DOHH2 (cell line): ENCODE data around the gene TMEM239.

ENCODE experiments used
- H3F3A ChIP-seq: fragments of 200-600 bp; sonication (generic), shearing (Covaris generic); 2 replicates; pipeline ENCODE4 v1.6.0; 2016; ENCODE audit warnings: antibody characterized with exemption, mild to moderate bottlenecking; ENCODE audit not compliant: control insufficient read depth, insufficient read depth
- H3K27ac ChIP-seq: fragments of 200-600 bp; sonication (generic); 2 replicates; pipeline ENCODE4 v1.5.1; 2014; ENCODE audit warnings: low read depth, mild to moderate bottlenecking, low read length, moderate library complexity
- H3K27me3 ChIP-seq: fragments of 200-600 bp; sonication (generic); 2 replicates; pipeline ENCODE4 v1.6.1; 2014; ENCODE audit warnings: mild to moderate bottlenecking, low read length, mixed read lengths; ENCODE audit not compliant: control insufficient read depth
- H3K36me3 ChIP-seq: fragments of 200-600 bp; sonication (generic); 2 replicates; pipeline ENCODE4 v1.6.1; 2014; ENCODE audit warnings: mild to moderate bottlenecking, low read length, moderate library complexity, mixed read lengths; ENCODE audit not compliant: control insufficient read depth
- H3K4me1 ChIP-seq: fragments of 200-600 bp; sonication (generic); 2 replicates; pipeline ENCODE4 v1.6.1; 2014; ENCODE audit warnings: mild to moderate bottlenecking, low read length, mixed read lengths; ENCODE audit not compliant: control insufficient read depth
- H3K4me2 ChIP-seq: fragments of 200-600 bp; sonication (generic); 2 replicates; pipeline ENCODE4 v1.6.0; 2014; ENCODE audit warnings: mild to moderate bottlenecking, low read length, moderate library complexity
- H3K4me3 ChIP-seq: fragments of 200-600 bp; sonication (generic); 2 replicates; pipeline ENCODE4 v1.5.1; 2014; ENCODE audit warnings: mild to moderate bottlenecking, low read length, mixed read lengths
- H3K79me2 ChIP-seq: fragments of 200-600 bp; sonication (generic); 2 replicates; pipeline ENCODE4 v1.6.1; 2014; ENCODE audit warnings: mild to moderate bottlenecking, low read length, mixed read lengths; ENCODE audit not compliant: control insufficient read depth
- H3K9me2 ChIP-seq: fragments of 200-600 bp; sonication (generic); replicated peaks from 2 replicates; pipeline ENCODE4 v1.6.1; 2014; ENCODE audit warnings: mild to moderate bottlenecking, low read length, mixed read lengths; ENCODE audit not compliant: control insufficient read depth
- H3K9me3 ChIP-seq: fragments of 200-600 bp; sonication (generic); 2 replicates; pipeline ENCODE4 v1.6.1; 2014; ENCODE audit warnings: antibody characterized with exemption, low read length, mixed read lengths; ENCODE audit not compliant: control insufficient read depth, insufficient read depth
- H4K20me1 ChIP-seq: fragments of 200-600 bp; sonication (generic); 2 replicates; pipeline ENCODE4 v1.6.0; 2014; ENCODE audit warnings: low read depth, mild to moderate bottlenecking, antibody characterized with exemption, low read length, moderate library complexity; ENCODE audit not compliant: control insufficient read depth, insufficient read depth
- EZH2phosphoT487 ChIP-seq: fragments of 200-600 bp; sonication (generic); IDR thresholded peaks from 2 replicates; pipeline ENCODE4 v1.6.1; 2017; ENCODE audit warnings: borderline replicate concordance, mild to moderate bottlenecking, antibody characterized with exemption, low read length, moderate library complexity, mixed read lengths
- TF ChIP-seq, protein P1 (sequence below): fragments of 200-600 bp; sonication (generic); IDR thresholded peaks from one replicate; pipeline ENCODE4 v1.5.1; 2014; ENCODE audit warnings: antibody characterized with exemption, mild to moderate bottlenecking, low read depth, low read length; ENCODE audit not compliant: poor library complexity, severe bottlenecking

The TMEM239 gene

GRCh38 chr20:2849529-2849928 is 33.4 kb downstream of the TMEM239 start:
- Histone ChIP-seq H3K4me2 (no peak overlapping the region), H3K36me3 (no peaks in the 10 kb centered on the region), H3K9me2 (no peaks in the 10 kb centered on the region), H3F3A (no peaks in the 10 kb centered on the region), H4K20me1 (no peaks in the 10 kb centered on the region), H3K4me1 (peaks cover 6% of the 10 kb centered on the region; the same call in 1 of the 2 replicates), H3K27ac (no peak overlapping the region), H3K79me2 (no peaks in the 10 kb centered on the region), H3K4me3 (no peak overlapping the region), H3K9me3 (no peaks in the 10 kb centered on the region), H3K27me3 (no peaks in the 10 kb centered on the region)
- TF ChIP-seq EZH2phosphoT487, result no peak
- TF ChIP-seq, protein P1, sequence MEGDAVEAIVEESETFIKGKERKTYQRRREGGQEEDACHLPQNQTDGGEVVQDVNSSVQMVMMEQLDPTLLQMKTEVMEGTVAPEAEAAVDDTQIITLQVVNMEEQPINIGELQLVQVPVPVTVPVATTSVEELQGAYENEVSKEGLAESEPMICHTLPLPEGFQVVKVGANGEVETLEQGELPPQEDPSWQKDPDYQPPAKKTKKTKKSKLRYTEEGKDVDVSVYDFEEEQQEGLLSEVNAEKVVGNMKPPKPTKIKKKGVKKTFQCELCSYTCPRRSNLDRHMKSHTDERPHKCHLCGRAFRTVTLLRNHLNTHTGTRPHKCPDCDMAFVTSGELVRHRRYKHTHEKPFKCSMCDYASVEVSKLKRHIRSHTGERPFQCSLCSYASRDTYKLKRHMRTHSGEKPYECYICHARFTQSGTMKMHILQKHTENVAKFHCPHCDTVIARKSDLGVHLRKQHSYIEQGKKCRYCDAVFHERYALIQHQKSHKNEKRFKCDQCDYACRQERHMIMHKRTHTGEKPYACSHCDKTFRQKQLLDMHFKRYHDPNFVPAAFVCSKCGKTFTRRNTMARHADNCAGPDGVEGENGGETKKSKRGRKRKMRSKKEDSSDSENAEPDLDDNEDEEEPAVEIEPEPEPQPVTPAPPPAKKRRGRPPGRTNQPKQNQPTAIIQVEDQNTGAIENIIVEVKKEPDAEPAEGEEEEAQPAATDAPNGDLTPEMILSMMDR, result no peak

GRCh38 chr20:2851086-2851485 is 34.9 kb downstream of the TMEM239 start:
- Histone ChIP-seq H4K20me1 (no peaks in the 10 kb centered on the region), H3K36me3 (no peaks in the 10 kb centered on the region), H3K4me3 (no peak overlapping the region), H3K27ac (no peak overlapping the region), H3F3A (no peaks in the 10 kb centered on the region), H3K9me2 (no peaks in the 10 kb centered on the region), H3K4me2 (no peak overlapping the region), H3K9me3 (no peaks in the 10 kb centered on the region), H3K27me3 (no peaks in the 10 kb centered on the region), H3K79me2 (no peaks in the 10 kb centered on the region), H3K4me1 (peaks cover 6% of the 10 kb centered on the region; the same call in 1 of the 2 replicates)
- TF ChIP-seq EZH2phosphoT487, result no peak

- Histone ChIP-seq H3K4me2 (no peak overlapping the region), H3F3A (no peaks in the 10 kb centered on the region), H3K27me3 (no peaks in the 10 kb centered on the region), H3K4me1 (no peaks in the 10 kb centered on the region), H3K27ac (no peak overlapping the region), H3K9me2 (no peaks in the 10 kb centered on the region), H3K79me2 (no peaks in the 10 kb centered on the region), H3K36me3 (no peaks in the 10 kb centered on the region), H3K9me3 (no peaks in the 10 kb centered on the region), H3K4me3 (no peak overlapping the region), H4K20me1 (no peaks in the 10 kb centered on the region)
- TF ChIP-seq, protein P1, result no peak
- no peak for TF ChIP-seq EZH2phosphoT487
Measured at GRCh38 chr20:2858591-2858990, 42.4 kb downstream of the TMEM239 start.

DNA sequence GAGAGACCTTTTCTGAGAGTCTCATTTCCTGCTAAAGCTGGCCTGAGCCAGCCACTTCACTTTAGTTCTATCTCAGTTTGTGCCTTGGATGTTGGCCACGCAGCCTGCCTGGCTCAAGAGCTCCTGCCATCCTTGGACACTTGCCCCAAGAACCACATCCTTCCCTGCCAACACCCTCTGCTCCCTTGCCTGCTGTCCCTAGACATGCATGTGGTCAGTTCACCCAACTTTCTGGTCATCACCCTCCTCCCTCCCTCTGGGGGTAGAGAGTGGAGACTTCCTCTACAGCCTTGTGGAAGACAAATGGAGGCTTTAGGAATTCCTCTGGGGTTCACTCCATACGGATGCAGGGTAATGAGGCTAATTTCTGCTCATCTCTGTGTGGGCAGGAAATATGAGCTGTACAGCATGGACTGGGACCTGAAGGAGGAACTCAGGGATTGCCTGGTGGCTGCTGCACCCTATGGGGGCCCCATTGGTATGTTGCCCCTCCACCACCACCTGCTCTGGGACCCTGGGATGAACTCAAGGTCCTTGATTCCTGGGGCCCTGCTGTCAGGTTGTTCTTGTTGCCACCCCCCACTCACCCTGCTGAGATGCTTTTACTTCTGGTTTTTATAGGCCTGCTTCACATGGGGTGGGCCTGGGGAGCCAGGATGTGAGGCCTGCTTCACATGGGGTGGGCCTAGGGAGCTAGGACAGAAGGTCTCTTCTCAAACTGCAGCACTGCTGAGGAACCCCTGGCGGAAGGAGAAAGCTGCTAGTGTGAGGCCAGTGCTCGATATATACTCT is 43.4 kb downstream of the TMEM239 start:
- Histone ChIP-seq H3K9me2 (no peaks in the 10 kb centered on the region), H3K4me3 (no peak overlapping the region), H3K4me1 (no peaks in the 10 kb centered on the region), H3F3A (no peaks in the 10 kb centered on the region), H3K27ac (no peak overlapping the region), H3K4me2 (no peak overlapping the region), H3K36me3 (no peaks in the 10 kb centered on the region), H3K27me3 (no peaks in the 10 kb centered on the region), H4K20me1 (no peaks in the 10 kb centered on the region), H3K9me3 (no peaks in the 10 kb centered on the region), H3K79me2 (no peaks in the 10 kb centered on the region)
- no peak for TF ChIP-seq EZH2phosphoT487
- TF ChIP-seq, protein P1, result no peak
